ENCODE data around the gene FSTL4.

DNA sequence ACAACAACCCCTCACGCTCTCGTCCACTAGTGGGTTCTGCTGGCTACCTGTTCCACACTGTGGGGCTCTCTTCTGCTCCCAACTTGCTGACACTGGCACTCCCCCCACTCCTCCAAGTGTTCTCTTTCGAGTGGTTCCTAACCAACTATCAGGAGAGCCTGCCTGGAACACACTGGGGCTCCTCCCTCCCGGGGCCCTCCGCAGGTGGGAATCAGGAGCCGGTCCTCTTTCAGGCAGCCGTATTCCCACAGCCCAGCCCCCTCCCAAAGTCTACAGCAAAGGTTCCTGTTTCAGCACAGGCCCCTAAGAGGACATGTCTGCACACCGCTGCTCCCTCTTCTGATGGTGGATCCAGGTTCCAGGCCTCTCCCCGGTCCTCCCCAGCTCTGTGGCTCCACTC, 165.9 kb downstream of the FSTL4 start:
- TF ChIP-seq CTCF (IDR thresholded peaks at IDR 0.05 in 4 of 5, conservative IDR thresholded peaks at IDR 0.05 in 1 of 5) (no peak), POLR2A (IDR thresholded peaks at IDR 0.05) (no peak)

Measured in gastrocnemius medialis (tissue), 4 donors.